ENCODE measurements around the gene GNA12. TPM values are rescaled to one million over a fixed set of nuclear protein-coding genes. Genes with fewer than 3 reads are reported as not detected.
A peak's percentile ranks its signal among the peaks of the same experiment; 100 is the strongest.

The GNA12 gene
- total RNA-seq, 2 donors from 2014 or later: 26.3 to 38.8 TPM

- Histone ChIP-seq H3K9me3 (no peaks in the 10 kb centered on the region), H3K4me1 (peaks cover 0 to 31% of the 10 kb centered on the region in 2 donors), H3K4me3 (no peak overlapping the region), H3K27ac (peak overlapping the region; percentile 45 to 66), H3K27me3 (no peaks in the 10 kb centered on the region), H3K36me3 (peaks cover 4% of the 10 kb centered on the region)
- TF ChIP-seq CTCF (IDR thresholded peaks at IDR 0.05): no peak
- DNase-seq (ENCODE audit: low spot score): no peak
Measured at GRCh38 chr7:2785071-2785500, 59.0 kb downstream of the GNA12 start.

- TF ChIP-seq CTCF (IDR thresholded peaks at IDR 0.05): no peak
- Histone ChIP-seq H3K4me3 (no peak overlapping the region), H3K4me1 (peaks cover 0 to 30% of the 10 kb centered on the region in 2 donors), H3K36me3 (peaks cover 4% of the 10 kb centered on the region), H3K9me3 (no peaks in the 10 kb centered on the region), H3K27ac (no peak overlapping the region), H3K27me3 (no peaks in the 10 kb centered on the region)
- no peak for DNase-seq (ENCODE audit: low spot score)
Measured at GRCh38 chr7:2782565-2782964, 61.5 kb downstream of the GNA12 start.

- H3K27ac ChIP-seq: no peak overlapping the region
- TF ChIP-seq CTCF (IDR thresholded peaks at IDR 0.05): no peak
- H3K9me3 ChIP-seq: no peaks in the 10 kb centered on the region
- DNase-seq (ENCODE audit: low spot score): no peak
- no peaks in the 10 kb centered on the region for H3K27me3 ChIP-seq
- H3K4me1 ChIP-seq: peaks cover 0 to 26% of the 10 kb centered on the region in 2 donors
- no peak overlapping the region for H3K4me3 ChIP-seq
- H3K36me3 ChIP-seq: peaks cover 4% of the 10 kb centered on the region
Measured at GRCh38 chr7:2782121-2782520, 62.0 kb downstream of the GNA12 start.

GRCh38 chr7:2781636-2782035 lies 62.5 kb downstream of the GNA12 start:
- H3K4me1 ChIP-seq: peaks cover 0 to 23% of the 10 kb centered on the region in 2 donors
- H3K9me3 ChIP-seq: no peaks in the 10 kb centered on the region
- no peak for DNase-seq (ENCODE audit: low spot score)
- H3K4me3 ChIP-seq: no peak overlapping the region
- H3K27ac ChIP-seq: no peak overlapping the region
- no peak for TF ChIP-seq CTCF (IDR thresholded peaks at IDR 0.05)
- no peaks in the 10 kb centered on the region for H3K36me3 ChIP-seq
- no peaks in the 10 kb centered on the region for H3K27me3 ChIP-seq

GRCh38 chr7:2779051-2779450 lies 65.1 kb downstream of the GNA12 start:
- Histone ChIP-seq H3K4me1 (peaks cover 0 to 6% of the 10 kb centered on the region in 2 donors), H3K4me3 (no peak overlapping the region), H3K9me3 (no peaks in the 10 kb centered on the region), H3K27ac (no peak overlapping the region), H3K27me3 (no peaks in the 10 kb centered on the region), H3K36me3 (peaks cover 6% of the 10 kb centered on the region)
- no peak for TF ChIP-seq CTCF (IDR thresholded peaks at IDR 0.05)
- no peak for DNase-seq (ENCODE audit: low spot score)

GRCh38 chr7:2777898-2778535 lies 66.1 kb downstream of the GNA12 start:
- H3K4me3 ChIP-seq: no peak overlapping the region
- peaks cover 0 to 6% of the 10 kb centered on the region in 2 donors for H3K4me1 ChIP-seq
- H3K36me3 ChIP-seq: peaks cover 6% of the 10 kb centered on the region
- no peaks in the 10 kb centered on the region for H3K27me3 ChIP-seq
- no peak for DNase-seq (ENCODE audit: low spot score)
- no peak overlapping the region for H3K27ac ChIP-seq
- H3K9me3 ChIP-seq: no peaks in the 10 kb centered on the region
- no peak for TF ChIP-seq CTCF (IDR thresholded peaks at IDR 0.05)

Measured in right atrium auricular region (tissue), 2 donors.